NT2/D1 (cell line): ENCODE measurements around the gene ROR2.

Experiments
- DNase-seq: peaks from one replicate; pipeline ENCODE4 v3.0.0-alpha.2; 2011; ENCODE audit warnings: low read depth, low spot score
- H3K27me3 ChIP-seq: 2 replicates; pipeline ENCODE4 v1.6.0; 2011; ENCODE audit warnings: mild to moderate bottlenecking; ENCODE audit not compliant: insufficient read length, insufficient read depth
- H3K36me3 ChIP-seq: 2 replicates; pipeline ENCODE4 v1.6.1; 2011; ENCODE audit warnings: mild to moderate bottlenecking, low read length, mixed read lengths; ENCODE audit not compliant: insufficient read depth, insufficient read length
- H3K4me1 ChIP-seq: 2 replicates; pipeline ENCODE4 v1.5.1; 2011; ENCODE audit not compliant: insufficient read depth, insufficient read length
- H3K4me3 ChIP-seq: 2 replicates; pipeline ENCODE4 v1.5.1; 2011; ENCODE audit warnings: low read depth; ENCODE audit not compliant: insufficient read length
- H3K9ac ChIP-seq: 2 replicates; pipeline ENCODE4 v1.6.0; 2011; ENCODE audit warnings: low read depth; ENCODE audit not compliant: insufficient read length
- H3K9me3 ChIP-seq: 2 replicates; pipeline ENCODE4 v1.5.1; 2011; ENCODE audit warnings: mild to moderate bottlenecking, low read length; ENCODE audit not compliant: insufficient read depth
- SUZ12 ChIP-seq: IDR thresholded peaks from 2 replicates; pipeline ENCODE4 v1.6.1; 2011; ENCODE audit not compliant: insufficient read length, insufficient read depth; ENCODE audit errors: extremely low read depth
- YY1 ChIP-seq: IDR thresholded peaks from 2 replicates; pipeline ENCODE4 v1.6.1; 2011; ENCODE audit not compliant: insufficient read length, insufficient read depth
- ZNF274 ChIP-seq: IDR thresholded peaks from 2 replicates; pipeline ENCODE4 v1.6.1; 2011; ENCODE audit warnings: mild to moderate bottlenecking, low read depth, low read length

Gene ROR2

GRCh38 chr9:91849694-91850093 lies 100.3 kb downstream of the ROR2 start:
- DNase-seq = no peak
- Histone ChIP-seq H3K27me3 (no peaks in the 10 kb centered on the region), H3K4me3 (no peak overlapping the region), H3K9ac (no peak overlapping the region), H3K36me3 (peaks cover 6% of the 10 kb centered on the region), H3K4me1 (peaks cover 4% of the 10 kb centered on the region), H3K9me3 (no peaks in the 10 kb centered on the region)
- no peak for TF ChIP-seq YY1
- no peak for TF ChIP-seq ZNF274
- TF ChIP-seq SUZ12 = no peak

DNA sequence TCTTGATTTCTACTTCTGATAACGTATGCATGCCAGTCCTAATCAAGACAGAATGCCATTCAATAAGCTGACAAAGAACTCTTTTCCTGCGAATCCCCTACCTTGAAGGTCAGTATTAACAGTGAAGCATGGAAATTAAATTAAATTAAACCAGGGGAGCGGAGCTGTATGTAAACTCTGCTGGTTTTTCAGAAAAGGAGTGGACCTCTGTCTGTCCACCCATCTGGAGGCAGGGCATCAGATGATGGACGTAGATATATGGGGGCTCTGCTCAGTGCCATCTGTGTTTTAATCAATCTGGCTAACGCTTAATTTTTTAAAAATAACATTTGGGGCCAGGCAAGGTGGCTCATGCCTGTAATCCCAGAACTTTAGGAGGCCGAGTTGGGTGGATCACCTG lies 101.9 kb downstream of the ROR2 start:
- Histone ChIP-seq H3K9me3 (no peaks in the 10 kb centered on the region), H3K4me1 (peaks cover 8% of the 10 kb centered on the region), H3K27me3 (no peaks in the 10 kb centered on the region), H3K36me3 (peaks cover 6% of the 10 kb centered on the region), H3K4me3 (no peak overlapping the region), H3K9ac (no peak overlapping the region)
- DNase-seq = no peak
- TF ChIP-seq SUZ12 (no peak), YY1 (no peak), ZNF274 (no peak)

DNA sequence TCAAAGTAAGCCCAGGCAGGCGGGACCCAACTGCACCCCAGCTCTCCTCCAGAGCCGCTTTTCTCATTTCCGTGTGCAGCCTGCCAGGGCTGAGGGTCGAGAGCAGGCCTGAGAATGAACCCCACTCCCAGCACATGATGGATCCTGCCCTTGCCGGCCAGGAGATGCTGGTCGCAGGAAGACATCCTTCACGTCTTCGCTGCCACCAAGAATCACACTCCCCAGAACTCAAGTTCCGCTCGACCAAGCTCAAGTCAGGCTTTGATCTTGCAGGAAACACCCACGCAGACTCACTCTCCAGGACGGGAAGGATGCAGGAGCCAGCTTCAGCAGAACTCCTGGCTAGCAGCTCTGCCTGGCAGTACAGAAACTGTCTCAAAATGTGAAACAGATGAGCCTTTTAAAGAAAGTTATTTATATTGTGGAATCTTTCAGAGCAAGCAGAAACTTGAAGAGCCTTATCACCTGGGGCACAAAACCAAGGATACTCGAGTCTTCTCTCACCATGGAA lies 102.4 kb downstream of the ROR2 start:
- no peak for DNase-seq
- TF ChIP-seq ZNF274 = no peak
- TF ChIP-seq SUZ12 = no peak
- no peak for TF ChIP-seq YY1
- Histone ChIP-seq H3K36me3 (peaks cover 6% of the 10 kb centered on the region), H3K4me1 (peaks cover 8% of the 10 kb centered on the region), H3K4me3 (no peak overlapping the region), H3K27me3 (no peaks in the 10 kb centered on the region), H3K9me3 (no peaks in the 10 kb centered on the region), H3K9ac (no peak overlapping the region)

- DNase-seq = no peak
- no peak for TF ChIP-seq ZNF274
- no peak for TF ChIP-seq YY1
- no peak for TF ChIP-seq SUZ12
- Histone ChIP-seq H3K9ac (no peak overlapping the region), H3K4me1 (peaks cover 8% of the 10 kb centered on the region), H3K4me3 (no peak overlapping the region), H3K9me3 (no peaks in the 10 kb centered on the region), H3K27me3 (no peaks in the 10 kb centered on the region), H3K36me3 (peaks cover 3% of the 10 kb centered on the region)
Measured at GRCh38 chr9:91845879-91846278, 104.1 kb downstream of the ROR2 start.

- TF ChIP-seq SUZ12 (no peak), YY1 (no peak), ZNF274 (no peak)
- H3K36me3 ChIP-seq = no peaks in the 10 kb centered on the region
- no peak for DNase-seq
- no peaks in the 10 kb centered on the region for H3K9me3 ChIP-seq
- peaks cover 11% of the 10 kb centered on the region for H3K4me1 ChIP-seq
- no peak overlapping the region for H3K4me3 ChIP-seq
- H3K9ac ChIP-seq = no peak overlapping the region
- H3K27me3 ChIP-seq = no peaks in the 10 kb centered on the region
Measured at GRCh38 chr9:91844701-91845291, 105.2 kb downstream of the ROR2 start.

DNA sequence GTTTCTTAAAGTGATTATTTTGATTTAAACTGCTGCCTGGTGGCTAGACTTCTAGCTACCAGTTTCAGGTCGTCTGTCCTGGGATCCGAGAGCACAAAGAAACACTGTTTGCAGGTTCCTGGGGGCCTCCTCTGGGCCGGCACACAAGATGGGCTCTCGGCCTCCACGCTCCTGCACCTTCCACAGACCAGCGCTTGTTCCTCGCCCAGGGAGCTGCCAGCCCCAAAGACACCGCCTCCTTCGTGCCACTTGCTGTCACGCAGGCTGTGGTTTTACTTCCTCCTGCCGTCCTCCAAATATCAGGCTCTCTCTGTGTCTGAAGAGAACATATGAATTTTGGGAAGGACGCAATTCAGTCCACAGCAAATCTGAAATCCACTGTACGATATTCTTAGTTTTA lies 105.8 kb downstream of the ROR2 start:
- no peak for DNase-seq
- Histone ChIP-seq H3K9me3 (no peaks in the 10 kb centered on the region), H3K27me3 (no peaks in the 10 kb centered on the region), H3K4me3 (no peak overlapping the region), H3K4me1 (peaks cover 11% of the 10 kb centered on the region), H3K9ac (no peak overlapping the region), H3K36me3 (no peaks in the 10 kb centered on the region)
- TF ChIP-seq YY1 = no peak
- no peak for TF ChIP-seq SUZ12
- no peak for TF ChIP-seq ZNF274

GRCh38 chr9:91843623-91844148 lies 106.3 kb downstream of the ROR2 start:
- Histone ChIP-seq H3K27me3 (no peaks in the 10 kb centered on the region), H3K9ac (no peak overlapping the region), H3K4me3 (no peak overlapping the region), H3K36me3 (no peaks in the 10 kb centered on the region), H3K9me3 (no peaks in the 10 kb centered on the region), H3K4me1 (peaks cover 11% of the 10 kb centered on the region)
- TF ChIP-seq ZNF274 (no peak), YY1 (no peak), SUZ12 (no peak)
- no peak for DNase-seq
